GM21381 (cell line): ENCODE results near the gene TMEFF2.
"Not testable (repeated sequence)": the region's sequence is repeated elsewhere in the genome, so short reads cannot be mapped to it uniquely, and the experiment has no call there.

Experiments used
- ATAC-seq: cut with Tn5 transposase; IDR thresholded peaks from one replicate; pipeline ENCODE4 v1.9.1; 2021; ENCODE audit warnings: mild to moderate bottlenecking, moderate library complexity; ENCODE audit not compliant: unreplicated experiment

The TMEFF2 gene

DNA sequence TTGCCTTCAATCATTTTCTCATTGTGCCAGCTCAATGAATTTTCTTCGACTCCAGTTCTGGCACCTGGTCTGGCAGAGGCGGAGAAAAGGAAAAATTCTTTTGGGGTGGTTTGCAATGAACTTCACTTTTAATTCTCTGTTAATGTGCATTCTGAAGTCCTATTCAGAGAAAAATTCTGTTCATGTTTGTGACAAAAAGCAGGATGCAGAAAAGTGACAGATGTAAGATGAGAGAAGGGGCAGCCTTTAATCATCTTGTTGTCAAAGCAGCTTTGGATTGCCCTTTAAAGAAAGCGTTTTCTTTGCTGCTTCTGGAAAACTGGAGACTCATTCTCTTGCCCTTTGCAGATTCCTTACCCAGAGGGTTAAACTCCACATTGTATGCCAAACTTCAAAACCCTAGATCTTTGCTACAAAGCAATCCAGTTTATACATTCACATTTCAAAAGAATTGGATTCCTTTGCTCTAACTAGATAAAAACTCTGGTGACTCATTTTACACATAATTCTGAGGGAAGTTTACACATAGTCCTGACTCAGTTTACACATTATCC lies 253.3 kb downstream of the TMEFF2 start:
- ATAC-seq: no peak

DNA sequence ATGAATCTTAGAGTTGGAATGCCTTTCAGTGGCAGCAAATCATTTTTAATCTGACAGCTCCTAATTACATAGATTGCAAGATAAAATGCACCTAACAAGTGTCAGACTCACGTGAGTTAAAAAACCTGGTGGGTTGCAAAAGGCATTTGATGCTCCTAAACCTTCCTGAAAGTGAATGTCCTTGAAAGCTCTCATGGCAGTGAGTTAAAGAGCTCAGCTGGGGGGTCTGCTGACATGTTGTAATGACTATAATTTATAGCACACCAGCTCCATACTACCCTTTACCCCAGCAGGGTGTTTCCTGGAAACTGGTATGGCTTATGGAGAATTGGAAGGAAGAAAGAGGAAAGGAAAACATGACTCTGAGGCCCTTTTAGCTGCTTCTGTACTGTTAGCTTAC lies 256.0 kb downstream of the TMEFF2 start:
- ATAC-seq: no peak

DNA sequence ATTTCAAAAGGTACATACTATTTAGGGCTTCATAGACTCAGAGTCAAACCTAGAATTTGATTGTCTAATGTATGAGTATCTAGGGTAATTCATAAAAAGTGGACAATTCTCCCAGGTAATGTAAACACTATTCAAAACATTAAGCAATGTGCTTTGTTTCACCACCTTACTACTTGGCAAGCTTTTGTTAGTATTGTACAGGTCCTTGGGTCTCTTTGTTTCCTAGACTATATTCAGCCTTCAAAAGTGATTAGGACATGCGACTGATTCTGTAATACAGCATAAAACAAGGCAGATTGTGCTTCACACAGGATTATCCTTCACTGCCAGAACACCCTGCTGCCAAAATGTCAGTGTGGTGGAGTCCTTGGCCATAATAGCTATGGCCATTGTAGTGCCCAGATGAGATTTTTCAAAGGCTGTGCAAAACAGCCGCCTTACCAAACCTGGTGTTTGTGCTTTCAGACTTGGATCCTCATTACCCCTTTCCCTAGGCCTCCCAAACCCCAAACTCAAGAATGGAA lies 257.8 kb downstream of the TMEFF2 start:
- no peak for ATAC-seq

DNA sequence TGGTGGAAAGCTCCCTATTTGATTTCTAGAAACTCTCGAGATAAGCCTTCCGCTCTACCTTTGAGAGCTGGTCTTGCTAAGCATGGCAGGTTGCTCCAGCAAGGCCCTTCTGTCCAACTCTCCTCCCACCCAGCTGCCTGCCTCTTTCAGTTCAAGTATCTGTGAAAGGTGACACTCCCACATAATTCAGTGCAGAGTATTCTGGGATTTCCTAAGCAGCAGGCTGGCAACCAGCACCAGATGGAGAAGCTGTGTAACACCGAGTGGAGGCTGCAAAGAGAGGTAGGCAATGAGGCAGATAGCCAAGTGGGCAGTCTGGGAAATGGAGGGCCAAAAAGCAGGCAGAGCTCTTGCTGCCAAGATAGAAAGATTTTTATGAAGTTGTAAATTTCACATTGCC lies 259.5 kb downstream of the TMEFF2 start:
- no peak for ATAC-seq

DNA sequence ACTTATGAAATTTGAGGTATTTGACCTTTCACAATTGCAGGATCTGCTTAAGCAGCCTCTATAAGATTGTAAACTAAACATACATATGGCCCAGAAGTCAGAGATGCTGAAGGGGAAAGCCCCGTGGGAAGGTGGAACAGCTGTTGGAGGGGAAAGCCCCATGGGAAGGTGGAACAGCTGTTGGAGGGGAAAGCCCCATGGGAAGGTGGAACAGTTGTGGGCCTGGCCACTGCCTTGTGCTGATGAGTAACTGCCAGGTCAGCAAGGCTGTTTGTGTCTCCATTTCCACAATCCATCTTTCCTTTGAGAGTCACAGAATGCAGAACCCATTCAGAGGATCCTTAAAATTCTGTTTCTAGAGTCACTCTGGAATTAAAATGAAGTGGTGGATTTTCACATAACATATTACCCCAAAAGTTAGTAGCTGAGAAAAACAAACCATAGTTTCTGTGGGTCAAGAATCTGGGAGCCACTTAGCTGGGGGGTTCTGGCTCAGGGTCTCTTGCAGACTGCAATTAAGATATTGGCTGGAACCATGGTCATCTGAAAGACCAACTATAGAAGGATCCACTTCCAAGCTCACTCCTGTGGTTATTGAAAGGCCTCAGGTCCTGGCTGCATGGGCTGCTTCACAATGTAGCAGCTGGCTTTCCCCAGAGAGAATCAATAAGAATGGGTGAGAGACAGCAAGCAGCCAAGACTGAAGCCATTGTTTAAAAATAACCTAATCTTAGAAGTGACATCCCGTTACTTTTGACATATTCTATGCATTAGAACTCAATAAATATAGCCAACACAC lies 261.2 kb downstream of the TMEFF2 start:
- peak; percentile 88 for ATAC-seq

DNA sequence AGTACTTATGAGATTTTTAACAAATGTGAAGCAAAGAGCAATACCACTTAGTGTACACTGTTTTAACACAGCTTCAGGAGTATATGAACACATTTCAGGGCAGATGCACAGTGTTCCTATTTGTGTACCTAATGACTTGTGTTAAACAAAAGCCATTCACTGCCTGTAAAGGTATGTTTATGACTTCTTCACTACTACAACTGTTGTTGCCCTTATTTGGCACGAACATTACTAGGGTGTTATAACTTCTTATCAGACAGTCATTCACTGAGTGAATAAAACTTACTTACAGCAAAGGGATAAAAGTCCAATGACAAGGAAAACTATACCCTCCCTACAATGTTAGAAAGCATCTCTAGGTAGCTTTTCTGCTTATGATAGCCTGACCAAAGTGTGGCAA lies 262.4 kb downstream of the TMEFF2 start:
- no peak for ATAC-seq

DNA sequence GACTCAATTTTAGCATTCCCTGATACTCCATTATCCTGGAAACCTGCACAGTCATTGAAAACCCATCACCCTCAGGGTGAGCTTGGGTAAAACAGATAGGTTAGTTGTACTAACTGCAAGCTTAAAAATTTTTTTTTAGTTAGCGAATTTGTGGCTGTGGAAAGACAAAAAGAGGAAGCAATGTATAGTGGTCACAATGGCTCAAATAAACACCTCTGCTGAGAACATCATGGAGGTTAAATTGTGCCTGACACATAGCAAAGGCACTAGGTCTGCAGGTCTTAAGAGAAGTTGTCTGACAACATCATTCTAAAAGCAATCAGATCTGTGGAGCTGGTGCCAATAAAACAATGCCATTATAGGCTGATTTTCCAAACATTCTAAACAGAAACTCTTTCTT lies 263.4 kb downstream of the TMEFF2 start:
- no peak for ATAC-seq

DNA sequence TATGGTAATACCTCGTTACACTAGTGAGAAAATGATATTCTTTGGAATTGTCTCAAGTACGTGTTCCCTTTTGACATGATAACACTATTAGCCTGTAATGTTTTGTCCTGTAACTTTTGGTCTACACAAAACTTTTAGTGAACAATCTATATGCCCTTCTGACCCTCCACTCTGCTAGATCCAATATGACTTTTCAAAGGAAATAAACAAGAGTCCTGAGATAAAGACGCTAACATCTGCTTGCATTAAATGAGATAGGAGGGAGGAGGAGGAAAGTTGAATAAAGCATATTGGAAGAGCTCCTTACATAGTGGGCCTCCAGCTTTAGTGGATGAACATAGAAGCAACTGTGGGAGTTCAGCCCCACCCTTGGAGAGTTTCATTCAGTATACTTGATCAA lies 264.5 kb downstream of the TMEFF2 start:
- no peak for ATAC-seq

DNA sequence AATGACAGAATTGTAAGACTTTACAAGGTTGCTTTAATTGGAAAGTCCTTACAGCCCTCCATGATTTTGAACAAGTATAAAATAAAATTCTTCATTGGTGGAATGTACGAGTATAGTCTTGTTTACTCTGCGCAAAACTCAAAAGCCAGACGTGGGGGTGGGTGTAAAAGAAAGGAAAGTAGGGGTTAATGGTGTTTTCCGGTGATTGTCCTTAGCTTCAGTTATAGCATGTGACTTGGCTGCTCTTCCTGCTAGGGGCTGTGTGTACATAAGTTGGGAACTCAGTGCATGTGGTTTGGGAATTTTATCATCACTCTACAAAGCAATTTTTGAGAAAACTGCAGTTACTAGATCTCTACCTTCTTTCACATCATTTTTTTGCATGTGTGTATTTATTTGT lies 265.4 kb downstream of the TMEFF2 start:
- ATAC-seq: no peak

DNA sequence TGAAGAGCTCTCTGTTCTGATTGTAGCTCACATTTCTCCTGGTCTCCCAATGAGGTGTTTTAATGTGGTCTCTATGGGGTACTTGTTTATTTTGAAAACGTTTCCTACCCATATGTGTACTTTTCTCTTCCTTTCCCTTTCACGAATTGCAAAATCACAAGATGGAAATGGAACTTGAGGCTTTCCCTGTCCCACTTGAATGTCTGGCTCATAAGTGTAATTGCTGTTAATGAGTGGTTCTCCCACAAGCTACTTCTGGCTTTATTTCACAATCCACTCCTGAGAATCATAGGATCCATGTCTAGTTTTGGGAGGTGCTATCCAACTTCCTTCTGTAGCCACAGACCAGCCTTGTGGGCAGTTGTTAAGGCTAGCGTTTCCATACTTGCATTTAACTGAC lies 266.7 kb downstream of the TMEFF2 start:
- ATAC-seq: no peak

DNA sequence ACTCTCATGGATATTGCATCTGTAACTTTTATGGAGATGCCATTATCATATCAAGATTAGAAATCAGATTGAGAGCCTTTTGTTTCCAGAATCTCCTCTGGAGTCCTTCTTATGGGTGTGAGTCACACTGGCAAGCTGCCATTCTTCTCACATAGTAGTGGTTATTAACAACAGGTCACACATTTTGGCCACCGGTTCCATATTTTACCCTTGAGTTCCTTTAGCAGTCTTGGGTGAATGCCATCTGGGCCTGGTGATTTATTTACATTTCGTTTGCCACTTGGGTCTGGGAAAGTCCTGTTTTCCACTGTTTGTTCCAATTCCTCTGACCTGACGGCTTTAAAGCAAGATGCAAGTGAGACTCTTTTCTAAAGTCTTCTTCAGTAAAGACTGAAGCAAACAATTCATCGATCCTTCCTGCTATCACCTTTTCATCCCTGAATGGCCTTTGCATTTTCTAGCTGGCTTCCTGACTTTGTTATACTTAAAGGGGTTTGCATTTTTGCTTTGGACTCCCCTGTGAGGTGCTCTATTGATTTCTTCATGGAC lies 267.3 kb downstream of the TMEFF2 start:
- no peak for ATAC-seq

DNA sequence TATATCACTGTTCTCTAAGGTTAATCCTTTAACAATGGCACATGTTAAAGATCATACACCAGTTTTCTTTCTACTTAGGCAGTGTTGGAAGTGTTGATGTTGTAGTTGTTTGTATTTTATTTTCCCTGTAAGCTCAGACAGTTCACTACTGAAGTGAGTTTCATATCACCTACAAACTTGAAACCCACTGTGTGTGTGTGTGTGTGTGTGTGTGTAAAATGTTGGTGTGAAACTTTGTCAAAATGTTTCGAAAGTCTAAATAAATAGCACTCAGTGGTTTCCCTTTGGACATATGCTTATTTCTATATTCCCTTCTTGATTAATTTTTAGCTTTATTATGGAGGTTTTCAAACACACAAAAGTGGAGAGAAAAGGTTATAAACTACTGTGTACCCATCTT lies 268.1 kb downstream of the TMEFF2 start:
- no peak for ATAC-seq

DNA sequence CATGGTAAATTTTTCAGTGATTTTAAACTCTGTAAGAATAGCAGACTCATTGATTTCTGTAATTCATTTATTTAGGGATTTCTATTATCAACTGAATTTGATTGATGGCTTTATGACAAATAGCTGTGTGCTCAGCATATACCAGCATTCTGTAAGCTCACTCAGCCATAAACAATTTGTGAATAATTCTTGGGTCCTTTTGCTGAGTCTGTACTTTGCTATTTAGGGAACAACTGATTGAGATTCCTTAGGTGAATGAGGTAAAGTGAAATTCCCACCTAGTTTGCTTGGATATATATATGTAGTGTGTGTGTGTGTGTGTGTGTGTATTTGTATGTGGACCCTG lies 271.1 kb downstream of the TMEFF2 start:
- ATAC-seq: no peak

DNA sequence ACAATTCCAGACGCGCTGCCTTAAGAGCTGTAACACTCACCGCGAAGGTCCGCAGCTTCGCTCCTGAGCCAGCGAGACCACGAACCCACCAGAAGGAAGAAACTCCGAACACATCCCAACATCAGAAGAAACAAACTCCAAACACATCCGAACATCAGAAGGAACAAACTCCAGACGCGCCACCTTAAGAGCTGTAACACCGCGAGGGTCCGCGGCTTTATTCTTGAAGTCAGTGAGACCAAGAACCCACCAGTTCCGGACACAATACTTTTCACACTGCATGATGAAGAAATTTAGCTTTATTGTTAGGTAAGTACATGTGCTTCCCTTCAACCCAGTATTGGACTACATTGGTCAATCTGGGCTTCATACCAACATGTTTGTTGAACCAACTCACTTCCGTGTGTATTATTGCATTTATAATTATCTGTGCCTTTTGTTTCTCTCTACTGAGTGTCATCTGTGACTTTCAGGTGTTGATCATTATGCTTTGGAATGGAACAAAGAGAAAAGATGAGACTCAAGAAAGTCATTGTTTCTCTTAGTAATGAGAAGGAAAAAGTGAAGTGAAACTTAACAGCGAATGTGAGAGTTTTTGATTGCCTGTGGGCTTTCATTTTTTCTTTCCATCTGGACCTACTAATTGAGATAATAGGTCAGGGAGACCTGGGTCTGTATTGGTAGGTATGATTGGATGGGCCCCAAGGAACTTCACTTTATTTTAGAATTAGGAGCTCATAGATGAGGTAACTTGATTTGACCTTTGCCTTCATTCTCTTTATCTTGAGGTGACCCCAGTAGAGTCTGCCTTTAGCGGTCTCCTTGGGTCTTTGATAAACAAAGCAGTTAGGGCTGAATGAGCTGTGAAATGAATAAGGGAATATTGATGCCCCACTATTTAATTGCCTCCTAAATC lies 271.7 kb downstream of the TMEFF2 start:
- peak; percentile 93 for ATAC-seq

DNA sequence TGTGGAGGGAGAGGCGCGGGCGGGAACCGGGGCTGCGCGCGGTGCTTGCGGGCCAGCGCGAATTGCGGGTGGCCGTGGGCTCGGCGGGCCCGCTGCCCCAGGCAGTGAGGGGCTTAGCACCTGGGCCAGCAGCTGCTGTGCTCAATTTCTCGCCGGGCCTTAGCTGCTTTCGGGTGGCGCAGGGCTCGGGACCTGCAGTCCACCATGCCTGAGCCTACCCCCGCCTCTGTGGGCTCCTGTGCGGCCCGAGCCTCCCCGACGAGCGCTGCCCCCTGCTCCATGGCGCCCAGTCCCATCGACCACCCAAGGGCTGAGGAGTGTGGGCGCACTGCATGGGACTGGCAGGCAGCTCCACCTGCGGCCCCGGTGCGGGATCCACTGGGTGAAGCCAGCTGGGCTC lies 273.1 kb downstream of the TMEFF2 start:
- ATAC-seq: not testable (repeated sequence)

DNA sequence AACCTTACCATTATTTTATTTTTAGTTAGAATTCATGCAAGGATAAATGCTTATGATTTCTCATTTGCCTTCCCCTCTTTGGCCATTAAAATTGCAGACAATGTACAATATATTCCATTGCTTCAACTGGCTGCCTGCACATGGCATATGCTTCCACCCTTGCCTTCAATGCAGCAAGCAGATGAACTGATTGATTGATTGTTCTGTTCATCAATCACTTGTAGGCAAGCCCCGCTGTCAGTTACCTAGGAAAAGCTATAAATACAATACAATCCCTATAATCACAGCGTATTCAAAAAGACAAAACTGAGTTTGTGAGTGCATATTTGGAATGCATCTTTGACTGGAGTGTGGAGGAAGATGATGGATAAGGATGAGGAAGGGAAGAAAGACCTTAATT lies 274.2 kb downstream of the TMEFF2 start:
- ATAC-seq: no peak

DNA sequence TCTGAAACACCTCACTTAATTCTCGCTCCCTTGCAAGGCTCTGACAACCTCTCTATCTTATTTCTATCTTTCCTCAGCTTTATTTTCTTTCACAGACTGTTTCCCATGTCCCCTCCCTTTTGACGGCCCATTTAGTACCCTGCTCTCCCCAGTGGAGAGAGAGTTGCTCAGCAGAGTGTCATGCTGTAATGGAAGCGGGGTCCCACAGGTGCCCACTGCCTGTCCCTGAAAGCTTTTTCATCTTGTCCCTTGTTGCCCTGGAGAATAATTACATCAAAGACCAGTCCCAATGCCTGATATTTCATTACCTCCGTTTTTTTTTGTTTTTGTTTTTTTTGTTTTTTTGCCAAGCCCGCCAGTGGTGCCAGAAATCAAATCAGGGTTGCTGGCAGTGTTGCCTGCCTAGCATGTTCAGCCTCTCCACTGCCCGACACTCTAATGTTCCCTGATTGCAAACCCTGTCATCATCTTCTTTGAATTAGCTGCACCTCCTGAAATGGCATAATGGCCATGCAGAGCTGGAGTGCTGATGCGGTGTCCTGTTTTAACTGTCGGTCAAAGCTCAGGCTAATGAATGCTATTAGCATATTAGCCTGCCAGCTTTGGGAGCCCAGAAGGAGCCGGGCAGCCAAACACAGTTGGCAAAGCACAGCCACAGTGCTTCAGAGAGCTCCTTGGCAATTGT lies 276.6 kb downstream of the TMEFF2 start:
- ATAC-seq: no peak

DNA sequence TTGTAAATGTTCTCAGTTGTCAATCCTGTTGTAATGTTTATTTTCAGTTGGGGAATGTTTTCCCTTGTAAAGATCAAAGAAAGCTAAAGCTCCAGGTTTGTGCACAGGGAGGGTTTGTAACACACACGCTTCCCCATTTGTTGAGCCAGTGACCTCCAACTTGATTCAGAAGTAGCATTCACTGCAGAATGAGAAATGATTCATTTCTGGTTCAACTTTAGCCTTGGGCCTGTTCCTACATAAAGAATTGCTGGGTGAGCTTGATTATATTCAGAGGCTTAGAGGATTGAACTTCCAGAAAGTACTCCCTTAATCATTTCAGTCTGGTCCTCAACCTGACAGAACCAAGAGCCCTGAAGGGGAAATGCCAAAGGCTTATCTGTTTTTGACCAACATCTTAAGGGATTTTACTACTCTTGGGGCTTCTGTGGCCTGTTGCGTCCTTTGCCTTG lies 277.3 kb downstream of the TMEFF2 start:
- no peak for ATAC-seq

DNA sequence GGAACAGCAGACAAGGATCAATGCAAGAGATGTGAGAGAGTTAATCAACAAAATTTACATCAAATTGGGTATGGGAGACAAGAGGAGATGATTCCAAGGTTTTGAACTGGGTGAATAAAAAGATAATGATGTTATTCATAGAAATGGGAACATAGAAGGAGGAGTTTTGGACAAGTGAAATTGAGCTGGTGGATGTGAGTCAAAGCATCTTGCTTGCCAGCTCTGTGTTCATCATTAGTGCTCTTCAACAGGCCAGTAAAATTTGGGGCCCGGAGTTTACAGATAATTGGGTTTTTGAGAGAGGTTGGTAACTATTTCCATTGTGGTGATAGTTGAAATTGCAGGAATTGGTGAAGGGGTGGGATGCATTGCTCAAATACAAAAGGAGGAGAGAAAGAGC lies 277.9 kb downstream of the TMEFF2 start:
- no peak for ATAC-seq

DNA sequence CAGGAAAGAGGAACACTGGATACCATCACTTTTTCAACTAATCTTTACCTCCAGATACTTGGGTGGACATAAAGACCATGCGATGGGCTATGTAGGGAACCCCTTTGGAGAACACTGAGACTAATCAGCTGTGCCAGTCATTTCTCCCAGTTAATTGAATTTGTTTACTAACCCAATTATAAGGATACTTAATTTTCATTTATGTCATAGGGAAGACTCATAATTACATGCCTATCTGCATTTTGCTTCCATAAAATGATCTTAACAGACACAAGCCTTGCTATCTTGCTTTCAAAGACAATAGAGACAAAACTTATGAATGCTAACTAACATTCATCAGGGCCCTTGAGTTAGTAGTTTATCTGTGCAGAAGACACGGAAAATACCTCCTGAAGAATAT lies 279.0 kb downstream of the TMEFF2 start:
- no peak for ATAC-seq

DNA sequence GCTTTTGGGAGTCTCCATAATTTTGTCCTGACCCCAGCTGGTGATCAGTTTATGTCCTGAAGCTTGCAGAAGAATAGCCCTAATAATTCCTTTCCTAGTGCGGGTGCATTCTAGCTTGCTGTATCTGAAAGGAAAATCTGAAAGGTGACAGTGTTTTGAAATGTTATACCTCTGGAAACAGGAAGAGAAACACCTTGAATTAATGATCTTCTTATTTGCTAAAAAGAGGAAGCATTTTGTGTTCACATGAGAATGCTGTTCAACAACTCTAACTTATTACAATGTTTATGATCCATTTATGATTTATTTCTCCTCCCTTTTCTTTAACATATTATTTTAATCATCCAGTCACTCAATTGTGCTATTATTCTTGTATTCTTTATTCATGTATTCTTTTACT lies 280.9 kb downstream of the TMEFF2 start:
- no peak for ATAC-seq
